ENCODE data around the gene SLC26A5. TPM values are rescaled to one million over a fixed set of nuclear protein-coding genes. Genes with fewer than 3 reads are reported as not detected.

The SLC26A5 gene
- total RNA-seq, 2 donors from 2014 or later = 0.35 to 0.53 TPM

GRCh38 chr7:103381280-103382031 lies 64.6 kb downstream of the SLC26A5 start:
- 90 to 92% methylated on average over 2 to 4 of the region's 4 CpGs for WGBS, 2 experiments (ENCODE audit: insufficient coverage in 1 of 2, insufficient read length in 1 of 2)

GRCh38 chr7:103380395-103381191 lies 65.4 kb downstream of the SLC26A5 start:
- H3K4me3 Mint-ChIP-seq = no peak overlapping the region
- Histone ChIP-seq H3K27me3 (ENCODE audit: control insufficient read depth, insufficient read depth, low read length, poor library complexity, severe bottlenecking) (no peaks in the 10 kb centered on the region), H3K4me3 (ENCODE audit: low read length) (no peak overlapping the region), H3K9ac (ENCODE audit: extremely low read depth, low read length, poor library complexity, severe bottlenecking) (no peak overlapping the region), H3K4me1 (ENCODE audit: control insufficient read depth, insufficient read depth, low read length) (no peaks in the 10 kb centered on the region), H3K9me3 (ENCODE audit: control insufficient read depth, low read length) (no peaks in the 10 kb centered on the region), H3K27ac (ENCODE audit: low read depth, low read length) (no peak overlapping the region), H3K36me3 (ENCODE audit: control insufficient read depth, insufficient read depth, low read length) (no peaks in the 10 kb centered on the region)
- H3K9me3 Mint-ChIP-seq = no peaks in the 10 kb centered on the region
- WGBS, 2 experiments (ENCODE audit: insufficient coverage in 1 of 2, insufficient read length in 1 of 2) = 85 to 100% methylated on average over 2 to 5 of the region's 5 CpGs
- H3K4me1 Mint-ChIP-seq = peaks cover 6% of the 10 kb centered on the region
- DNase-seq = no peak
- H3K27ac Mint-ChIP-seq = no peak overlapping the region
- H3K36me3 Mint-ChIP-seq (ENCODE audit: low read depth) = no peaks in the 10 kb centered on the region
- TF ChIP-seq CTCF (conservative IDR thresholded peaks at IDR 0.05) = no peak
- no peaks in the 10 kb centered on the region for H3K27me3 Mint-ChIP-seq (ENCODE audit: insufficient read depth)

More at GRCh38 chr7:103381280-103382031, 64.6 kb downstream of the SLC26A5 start:
- TF ChIP-seq CTCF (conservative IDR thresholded peaks at IDR 0.05) = no peak
- Histone ChIP-seq H3K27me3 (ENCODE audit: control insufficient read depth, insufficient read depth, low read length, poor library complexity, severe bottlenecking) (no peaks in the 10 kb centered on the region), H3K9ac (ENCODE audit: extremely low read depth, low read length, poor library complexity, severe bottlenecking) (no peak overlapping the region), H3K36me3 (ENCODE audit: control insufficient read depth, insufficient read depth, low read length) (no peaks in the 10 kb centered on the region), H3K4me1 (ENCODE audit: control insufficient read depth, insufficient read depth, low read length) (no peaks in the 10 kb centered on the region), H3K4me3 (ENCODE audit: low read length) (no peak overlapping the region), H3K27ac (ENCODE audit: low read depth, low read length) (no peak overlapping the region), H3K9me3 (ENCODE audit: control insufficient read depth, low read length) (no peaks in the 10 kb centered on the region)
- no peak for DNase-seq
- Mint-ChIP-seq H3K4me1 (peaks cover 6% of the 10 kb centered on the region), H3K36me3 (ENCODE audit: low read depth) (no peaks in the 10 kb centered on the region), H3K4me3 (no peak overlapping the region), H3K27ac (no peak overlapping the region), H3K27me3 (ENCODE audit: insufficient read depth) (no peaks in the 10 kb centered on the region), H3K9me3 (no peaks in the 10 kb centered on the region)

- H3K27ac Mint-ChIP-seq = no peak overlapping the region
- H3K27ac ChIP-seq (ENCODE audit: low read depth, low read length) = no peak overlapping the region
- H3K36me3 ChIP-seq (ENCODE audit: control insufficient read depth, insufficient read depth, low read length) = no peaks in the 10 kb centered on the region
- 57 to 76% methylated on average over 1 to 2 of the region's 3 CpGs for WGBS, 2 experiments (ENCODE audit: insufficient coverage in 1 of 2, insufficient read length in 1 of 2)
- no peak for TF ChIP-seq CTCF (conservative IDR thresholded peaks at IDR 0.05)
- no peaks in the 10 kb centered on the region for H3K36me3 Mint-ChIP-seq (ENCODE audit: low read depth)
- H3K9me3 Mint-ChIP-seq = no peaks in the 10 kb centered on the region
- peaks cover 6% of the 10 kb centered on the region for H3K4me1 Mint-ChIP-seq
- no peak overlapping the region for H3K4me3 Mint-ChIP-seq
- no peaks in the 10 kb centered on the region for H3K27me3 ChIP-seq (ENCODE audit: control insufficient read depth, insufficient read depth, low read length, poor library complexity, severe bottlenecking)
- H3K9ac ChIP-seq (ENCODE audit: extremely low read depth, low read length, poor library complexity, severe bottlenecking) = no peak overlapping the region
- H3K4me1 ChIP-seq (ENCODE audit: control insufficient read depth, insufficient read depth, low read length) = no peaks in the 10 kb centered on the region
- H3K4me3 ChIP-seq (ENCODE audit: low read length) = no peak overlapping the region
- H3K9me3 ChIP-seq (ENCODE audit: control insufficient read depth, low read length) = no peaks in the 10 kb centered on the region
- DNase-seq = no peak
- H3K27me3 Mint-ChIP-seq (ENCODE audit: insufficient read depth) = no peaks in the 10 kb centered on the region
Observed at GRCh38 chr7:103379270-103379975, 66.6 kb downstream of the SLC26A5 start.
